A549 treated with ZK216348 at 1 μM for 4 hours (cell line): ENCODE measurements around the gene DCX. TPM values are rescaled to one million over a fixed set of nuclear protein-coding genes. Genes with fewer than 3 reads are reported as not detected.

Source experiments
- total RNA-seq: library from RNA; stranded (reverse); fragments of 200-300 nt; extraction: Qiagen RNA extraction; gene quantifications from 5 replicates; pipeline ENCODE4 v1.2.3, GENCODE V29; 2022; ENCODE audit warnings: low read depth

The DCX gene
- total RNA-seq = not detected in 5 replicates

DNA sequence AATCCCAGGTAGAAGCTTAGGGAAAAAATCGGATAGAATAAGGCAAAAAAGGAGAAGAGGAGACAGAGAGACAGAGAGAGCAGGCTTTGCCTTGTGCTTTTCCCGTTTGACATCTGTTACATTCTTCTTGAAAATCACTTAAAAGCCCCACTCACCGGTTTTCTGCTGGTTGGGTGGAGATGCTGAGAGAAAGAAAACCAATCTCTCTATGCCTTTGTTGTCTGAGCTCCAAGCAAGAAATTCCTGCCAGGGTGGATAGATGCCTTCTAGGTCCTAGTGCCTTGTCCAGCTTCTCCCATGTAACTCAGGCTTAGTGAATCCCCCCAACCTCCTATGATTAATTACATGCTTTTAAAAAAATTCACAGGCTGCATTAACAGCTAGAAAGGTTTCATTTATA, at the start of gene DCX:
Gene DCX, minus strand, starts transcription at position 210 of the 400 bp plus-strand sequence. CDS start 1,794 bp downstream, outside the sequence.

DNA sequence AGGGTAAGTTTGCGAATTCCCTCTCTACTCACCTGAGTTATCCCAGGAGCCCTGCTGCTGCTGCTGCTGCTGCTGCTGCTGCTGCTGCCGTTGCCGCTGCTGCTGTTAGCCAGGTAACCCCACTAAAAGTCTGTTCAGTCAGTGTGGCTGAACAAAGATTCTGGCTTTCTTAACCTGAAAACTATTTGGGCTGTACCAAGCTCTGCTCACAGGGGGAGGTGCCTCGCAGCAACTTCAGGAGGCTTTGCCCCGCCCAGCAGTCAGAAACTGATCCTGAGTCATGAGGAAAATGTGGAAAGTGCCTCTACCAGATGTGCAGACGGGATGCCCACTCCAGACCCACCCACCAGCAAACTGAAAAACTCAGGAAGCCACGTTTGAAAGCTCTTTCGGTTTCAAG, 141.7 kb downstream of the DCX start, which contains the start of gene CAPN6:
Gene CAPN6, minus strand, starts transcription at position 145 of the 400 bp plus-strand sequence. CDS start 6,547 bp downstream, outside the sequence.

Other genes starting within 250 kb of the DCX start
- not detected in 5 replicates for gene CAPN6, start 141.7 kb downstream of the DCX start, total RNA-seq
- gene SERTM2, start 99.5 kb upstream of the DCX start, total RNA-seq = not detected in 5 replicates